Measurements from ENCODE around the gene PADI2. TPM values are rescaled to one million over a fixed set of nuclear protein-coding genes. Genes with fewer than 3 reads are reported as not detected.

The PADI2 gene
- total and polyA plus RNA-seq, 2 of the 8 experiments (the other 6 are each of a cell fraction or from before 2014, with no cell fraction given) = 1.6 to 7.5 TPM

- no peak overlapping the region for H3K14ac ChIP-seq (ENCODE audit: insufficient read length)
- H2BK12ac ChIP-seq (ENCODE audit: low read depth, low read length) = no peak overlapping the region
- no peak overlapping the region for H3K56ac ChIP-seq (replicated peaks; ENCODE audit: insufficient read length, low read depth, low read length)
- no peak overlapping the region for H2AFZ ChIP-seq (ENCODE audit: low read length)
- no peak overlapping the region for H3K4ac ChIP-seq (replicated peaks; ENCODE audit: insufficient read length, low read depth, low read length)
- FAIRE-seq (no peak), DNase-seq (ENCODE audit: low read depth in 1 of 2, low spot score in 2 of 2) (no peak)
- no peak overlapping the region for H4K91ac ChIP-seq (replicated peaks; ENCODE audit: insufficient read length, low read length)
- H3K27me3 ChIP-seq (replicated peaks in 1 of 4; ENCODE audit: control insufficient read depth in 3 of 4, extremely low read depth in 1 of 4, insufficient read depth in 3 of 4, low read length in 3 of 4) = no peaks in the 10 kb centered on the region
- peaks cover 10 to 73% (median 38%) of the 10 kb centered on the region in 4 experiments; a peak in 7 of 8 replicates for H3K36me3 ChIP-seq (ENCODE audit: control insufficient read depth in 2 of 4, insufficient read depth in 4 of 4, low read length in 3 of 4)
- no peak overlapping the region for H2BK15ac ChIP-seq (ENCODE audit: low read length)
- POLR2A ChIA-PET (ENCODE audit: partially characterized antibody) = interaction anchor here (1.0 to 1.1 kb wide), 3 partner anchors 19 to 41 kb away, joined by 3 to 4 read pairs (median 3); no protein-coding TSS in a partner anchor
- H3K23ac ChIP-seq (ENCODE audit: insufficient read length) = no peak overlapping the region
- no peak overlapping the region for H3K18ac ChIP-seq (ENCODE audit: extremely low read depth, low read length)
- H4K20me1 ChIP-seq (replicated peaks in 1 of 2; ENCODE audit: control insufficient read depth in 1 of 2, insufficient read depth in 2 of 2, low read length in 2 of 2) = peaks cover under 1 to 2% of the 10 kb centered on the region in 2 experiments
- H3K4me1 ChIP-seq (replicated peaks in 1 of 4; ENCODE audit: control insufficient read depth in 3 of 4, insufficient read depth in 4 of 4, low read length in 3 of 4) = no peaks in the 10 kb centered on the region
- H3K79me2 ChIP-seq (ENCODE audit: control insufficient read depth in 1 of 2, insufficient read depth in 2 of 2, low read length in 2 of 2) = no peaks in the 10 kb centered on the region
- WGBS, 2 experiments (ENCODE audit: extremely low coverage in 1 of 2, insufficient coverage in 1 of 2, insufficient read length in 1 of 2, insufficient replicate concordance in 2 of 2, low coverage in 1 of 2, low lambda C conversion rate in 2 of 2, missing lambda C conversion rate in 1 of 2) = 93% methylated on average over 5 of the region's 5 CpGs; no CpG with 5 or more reads in 1 of the 2 experiments
- no peak overlapping the region for H3K27ac ChIP-seq (ENCODE audit: low read depth, low read length)
- H3K9ac ChIP-seq (replicated peaks in 1 of 4; ENCODE audit: extremely low read depth in 1 of 4, low read depth in 3 of 4, low read length in 3 of 4) = no peak overlapping the region
- no peak overlapping the region for H2BK20ac ChIP-seq (ENCODE audit: low read length)
- H3K4me2 ChIP-seq (ENCODE audit: insufficient read depth in 1 of 2, low read depth in 2 of 2, low read length in 2 of 2) = no peak overlapping the region
- no peaks in the 10 kb centered on the region for H3K23me2 ChIP-seq (ENCODE audit: low read depth, low read length)
- no peaks in the 10 kb centered on the region for H3K9me3 ChIP-seq (ENCODE audit: insufficient read depth in 2 of 2, low read depth in 1 of 2, low read length in 1 of 2)
- H2BK120ac ChIP-seq (replicated peaks; ENCODE audit: low read depth, low read length) = no peak overlapping the region
- CTCF ChIA-PET (ENCODE audit: partially characterized antibody) = interaction anchor here (1.2 to 1.8 kb wide), 4 partner anchors 11 to 40 kb away, joined by 3 to 8 read pairs (median 5); no protein-coding TSS in a partner anchor
- H2AK5ac ChIP-seq (ENCODE audit: low read depth, low read length) = no peak overlapping the region
- no peak overlapping the region for H4K8ac ChIP-seq (ENCODE audit: extremely low read depth, insufficient read depth, low read length)
- H3K4me3 ChIP-seq (ENCODE audit: extremely low read depth in 1 of 4, insufficient read depth in 2 of 4, low read depth in 3 of 4, low read length in 4 of 4) = no peak overlapping the region
- no peak overlapping the region for H4K5ac ChIP-seq (ENCODE audit: insufficient read length, low read depth, low read length)
- H2BK5ac ChIP-seq (ENCODE audit: low read depth, low read length) = no peak overlapping the region
- no peaks in the 10 kb centered on the region for H3K79me1 ChIP-seq (ENCODE audit: low read depth, low read length)
- TF ChIP-seq SRF (IDR thresholded peaks at IDR 0.05; ENCODE audit: low read depth, low read length) (no peak), EGR1 (IDR thresholded peaks at IDR 0.05; ENCODE audit: borderline replicate concordance, low read depth, low read length) (no peak), SIN3A (conservative IDR thresholded peaks at IDR 0.05 in 1 of 2, IDR thresholded peaks at IDR 0.05 in 1 of 2; ENCODE audit: low read depth in 1 of 2, low read length in 2 of 2) (no peak), FOSL1 (IDR thresholded peaks at IDR 0.05; ENCODE audit: insufficient read depth, low read depth, low read length) (no peak), ASH2L (IDR thresholded peaks at IDR 0.05; ENCODE audit: low read length) (no peak), EP300 (IDR thresholded peaks at IDR 0.05; ENCODE audit: borderline replicate concordance in 1 of 2, low read depth in 2 of 2, low read length in 2 of 2) (no peak), JUN (IDR thresholded peaks at IDR 0.05; ENCODE audit: low read depth, low read length) (no peak), RAD21 (IDR thresholded peaks at IDR 0.05 in 1 of 2, conservative IDR thresholded peaks at IDR 0.05 in 1 of 2; ENCODE audit: low read depth in 2 of 2, low read length in 2 of 2) (no peak), E2F6 (IDR thresholded peaks at IDR 0.05) (no peak), TBP (IDR thresholded peaks at IDR 0.05; ENCODE audit: low read depth, low read length) (no peak), SP1 (IDR thresholded peaks at IDR 0.05; ENCODE audit: low read depth, low read length) (no peak), CEBPB (IDR thresholded peaks at IDR 0.05; ENCODE audit: low read depth, low read length) (no peak), POLR2AphosphoS5 (IDR thresholded peaks at IDR 0.05; ENCODE audit: low read depth, low read length) (no peak), TAF1 (IDR thresholded peaks at IDR 0.05; ENCODE audit: low read depth, low read length) (no peak)
Observed at GRCh38 chr1:17027403-17027802, 91.8 kb downstream of the PADI2 start.
